Esophagus squamous epithelium (tissue), 5 donors: ENCODE measurements around the gene TBX20. TPM values are rescaled to one million over a fixed set of nuclear protein-coding genes. Genes with fewer than 3 reads are reported as not detected.

Experiments used
- DNase-seq: peaks from one replicate; lab custom pipeline; 2025; lab: John Stamatoyannopoulos, UW
- H3K27ac ChIP-seq, 4 donors: fragments of 200-600 bp; sonication (generic); one replicate each; pipeline ENCODE4 v1.5.1; 2016 to 2019; ENCODE audit warnings: mild to moderate bottlenecking in 1 of 4
- H3K27me3 ChIP-seq, 4 donors: fragments of 200-600 bp; sonication (generic); 1 replicate in 3 of 4; 2 replicates in 1 of 4; pipeline versions ENCODE4 v1.5.1 to v1.6.0; 2017 to 2021; ENCODE audit warnings: antibody characterized with exemption in 1 of 4
- H3K36me3 ChIP-seq, 3 donors: fragments of 200-600 bp; sonication (generic); one replicate each; pipeline ENCODE4 v1.5.1; 2016 to 2019
- H3K4me1 ChIP-seq, 3 donors: fragments of 200-600 bp; sonication (generic); one replicate each; pipeline ENCODE4 v1.5.1; 2017 to 2019
- H3K4me3 ChIP-seq, 4 donors: fragments of 200-600 bp; sonication (generic); 1 replicate in 3 of 4; 2 replicates in 1 of 4; pipeline ENCODE4 v1.5.1; 2016 to 2019; ENCODE audit warnings: mild to moderate bottlenecking in 2 of 4, moderate library complexity in 1 of 4
- H3K9me3 ChIP-seq, 3 donors: fragments of 200-600 bp; sonication (generic); one replicate each; pipeline ENCODE4 v1.5.1; 2016 to 2019
- CTCF ChIP-seq, 6 experiments: fragments of 450-650 bp in 4 of 6; fragments of 200-600 bp in 2 of 6; sonication (generic) in 2 of 6; IDR thresholded peaks; one replicate each; pipeline ENCODE4 v1.5.1; 2016 to 2019; ENCODE audit warnings: antibody characterized with exemption in 6 of 6, mild to moderate bottlenecking in 4 of 6, moderate library complexity in 4 of 6
- POLR2A ChIP-seq, 4 donors: fragments of 450-650 bp; IDR thresholded peaks; one replicate each; pipeline ENCODE4 v1.6.1; 2017; ENCODE audit warnings: antibody characterized with exemption in 4 of 4, mild to moderate bottlenecking in 4 of 4, moderate library complexity in 3 of 4
- WGBS, 2 donors: methylation state at CpG; one replicate each; pipeline ENCODE4 v1.1.5; 2018; 5-methylcytosine and 5-hydroxymethylcytosine counted together
- intact Hi-C: fragments of 100-400 bp; cut with DNase I; formaldehyde crosslinking; loops from one replicate; pipeline ENCODE4 v1.15.0; 2022
- total RNA-seq, 4 donors: library from RNA; depleted of rRNA; stranded (reverse); fragments of >200 nt; gene quantifications; one replicate each; pipeline ENCODE4 v1.1.0, GENCODE V29; 2016
- donor health status: DM: yes; HTN: yes; CAD: no.

Gene TBX20
- total RNA-seq, 4 donors from 2014 or later: not detected

DNA sequence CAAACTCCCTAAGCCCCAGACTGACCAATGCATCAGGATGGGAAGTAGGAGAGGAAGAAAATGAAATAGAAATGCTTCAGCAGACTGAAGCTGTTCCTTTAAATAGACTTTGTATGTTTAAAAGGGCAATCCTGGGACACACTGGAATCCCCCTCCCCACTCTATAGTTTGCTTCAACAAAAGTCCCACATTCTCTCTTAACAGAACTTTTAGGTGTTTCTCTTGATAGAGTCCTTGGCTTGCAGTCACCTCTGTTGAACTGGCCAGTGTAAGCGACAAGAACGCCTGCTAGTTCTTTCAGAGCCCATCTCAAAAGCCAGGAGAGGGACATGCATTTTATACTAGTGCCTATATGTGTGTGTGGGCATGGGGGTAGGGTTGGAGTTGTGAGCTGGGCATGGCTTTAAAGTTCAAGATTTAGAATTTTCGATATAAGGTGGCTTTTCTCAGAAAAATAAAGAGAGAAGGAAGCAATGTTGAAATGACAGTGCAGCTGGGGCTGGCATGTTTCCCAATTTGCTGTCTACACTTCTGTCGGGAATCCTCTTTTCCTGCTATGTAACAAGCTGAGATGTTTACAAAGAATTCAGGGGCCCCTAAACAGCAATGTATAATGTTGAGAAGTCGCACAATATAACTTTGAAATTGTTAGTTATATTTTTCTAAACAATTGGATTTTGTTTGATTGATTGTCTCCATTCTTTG lies 2.1 kb downstream of the TBX20 start:
- Histone ChIP-seq H3K27me3 (peaks cover 8 to 100% (median 24%) of the 10 kb centered on the region in 4 donors), H3K4me1 (peaks cover 0 to 18% (median 8%) of the 10 kb centered on the region in 3 donors), H3K36me3 (no peaks in the 10 kb centered on the region), H3K4me3 (no peak overlapping the region), H3K9me3 (peaks cover 0 to 10% (median 0%) of the 10 kb centered on the region in 3 donors), H3K27ac (no peak overlapping the region)
- WGBS, 2 donors: 10 to 15% methylated on average over 3 to 4 of the region's 5 CpGs
- no peak for DNase-seq
- intact Hi-C loops: no loop called here
- no peak for TF ChIP-seq CTCF (IDR thresholded peaks at IDR 0.05)

GRCh38 chr7:35250941-35251340 lies 3.0 kb downstream of the TBX20 start:
- no peak overlapping the region for H3K27ac ChIP-seq
- DNase-seq: no peak
- TF ChIP-seq POLR2A (IDR thresholded peaks at IDR 0.05) (no peak), CTCF (IDR thresholded peaks at IDR 0.05) (no peak)
- no peaks in the 10 kb centered on the region for H3K36me3 ChIP-seq
- H3K9me3 ChIP-seq: peaks cover 0 to 10% (median 0%) of the 10 kb centered on the region in 3 donors
- peaks cover 8 to 100% (median 22%) of the 10 kb centered on the region in 4 donors for H3K27me3 ChIP-seq
- no peak overlapping the region for H3K4me3 ChIP-seq
- H3K4me1 ChIP-seq: peaks cover 0 to 18% (median 8%) of the 10 kb centered on the region in 3 donors
- WGBS, 2 donors: 29 to 30% methylated on average over 1 of the region's 1 CpG
- intact Hi-C loops: no loop called here

DNA sequence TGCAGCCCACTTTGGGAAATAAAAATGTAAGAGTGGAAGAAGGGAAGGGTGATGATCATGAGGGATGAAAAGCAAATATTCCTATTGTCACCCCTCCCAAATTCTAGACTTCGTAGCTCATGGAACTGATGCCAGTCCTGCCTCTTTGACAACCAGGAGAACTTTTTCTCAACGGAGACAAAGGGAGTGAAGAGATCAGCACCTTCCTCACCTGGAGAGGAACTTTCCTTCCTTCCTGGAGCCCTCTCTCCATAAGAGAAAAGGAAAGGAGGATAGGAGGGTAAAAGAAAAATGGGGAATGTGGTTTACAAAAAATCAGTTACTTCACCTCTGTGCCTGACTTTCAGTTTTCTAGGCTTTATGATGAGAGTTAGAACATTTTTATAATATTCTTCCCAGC lies 3.4 kb downstream of the TBX20 start:
- intact Hi-C loops: no loop called here
- Histone ChIP-seq H3K36me3 (no peaks in the 10 kb centered on the region), H3K4me1 (peaks cover 0 to 18% (median 8%) of the 10 kb centered on the region in 3 donors), H3K9me3 (peaks cover 0 to 10% (median 0%) of the 10 kb centered on the region in 3 donors), H3K27me3 (peaks cover 8 to 100% (median 20%) of the 10 kb centered on the region in 4 donors), H3K4me3 (no peak overlapping the region), H3K27ac (no peak overlapping the region)
- TF ChIP-seq CTCF (IDR thresholded peaks at IDR 0.05) (no peak), POLR2A (IDR thresholded peaks at IDR 0.05) (no peak)
- DNase-seq: no peak
- 8 to 11% methylated on average over 2 of the region's 2 CpGs for WGBS, 2 donors

DNA sequence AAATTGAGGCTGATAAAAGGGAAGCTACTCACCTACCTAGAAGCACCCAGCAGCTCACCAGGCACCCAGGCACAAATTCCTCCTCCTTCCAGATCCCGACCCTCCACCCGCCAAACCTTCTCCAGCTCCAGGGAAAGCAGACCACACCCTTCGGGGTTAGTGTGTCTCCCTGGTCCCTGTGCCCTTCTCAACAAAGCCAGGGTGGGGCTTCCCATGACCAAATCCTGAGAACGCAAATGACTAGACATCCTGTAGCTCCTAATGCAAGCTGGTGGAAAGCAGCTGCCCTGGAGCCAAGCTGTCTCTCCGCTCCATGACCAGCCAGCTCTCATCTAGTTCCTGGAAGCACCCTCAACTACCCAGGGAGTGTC lies 4.4 kb downstream of the TBX20 start:
- Histone ChIP-seq H3K27me3 (peaks cover 8 to 97% (median 17%) of the 10 kb centered on the region in 4 donors), H3K9me3 (peaks cover 0 to 6% (median 0%) of the 10 kb centered on the region in 3 donors), H3K4me3 (no peak overlapping the region), H3K27ac (no peak overlapping the region), H3K36me3 (no peaks in the 10 kb centered on the region), H3K4me1 (peaks cover 0 to 15% (median 8%) of the 10 kb centered on the region in 3 donors)
- DNase-seq: no peak
- intact Hi-C loops: no loop called here
- TF ChIP-seq CTCF (IDR thresholded peaks at IDR 0.05): no peak
- no peak for TF ChIP-seq POLR2A (IDR thresholded peaks at IDR 0.05)
- WGBS, 2 donors: 0 to 37% methylated on average over 3 of the region's 5 CpGs
